ENCODE measurements around the gene BGN.
A peak's percentile ranks its signal among the peaks of the same experiment; 100 is the strongest.

Gene BGN

DNA sequence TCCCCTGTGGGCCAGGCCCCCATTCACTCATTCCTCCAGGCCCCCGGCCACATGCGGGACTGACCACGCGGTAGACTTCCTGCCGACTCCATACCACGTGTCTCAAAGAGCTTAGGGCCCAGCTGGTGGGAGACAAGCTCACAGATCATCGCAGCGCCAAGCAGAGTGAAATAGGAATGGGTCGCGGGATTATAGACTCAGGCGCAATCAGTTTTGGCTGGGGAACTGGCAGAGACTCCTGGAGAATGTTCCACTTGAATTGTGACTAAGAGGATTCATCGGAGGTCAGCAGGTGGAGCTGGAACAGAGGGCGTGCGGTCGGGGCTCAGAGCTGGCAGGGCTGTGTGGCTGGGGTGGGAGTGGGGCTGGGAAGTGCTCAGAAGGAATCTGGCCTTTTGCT is 38.3 kb downstream of the BGN start:
- no peak for DNase-seq

- DNase-seq: no peak
Observed at GRCh38 chrX:153537080-153537479, 42.3 kb downstream of the BGN start.

DNA sequence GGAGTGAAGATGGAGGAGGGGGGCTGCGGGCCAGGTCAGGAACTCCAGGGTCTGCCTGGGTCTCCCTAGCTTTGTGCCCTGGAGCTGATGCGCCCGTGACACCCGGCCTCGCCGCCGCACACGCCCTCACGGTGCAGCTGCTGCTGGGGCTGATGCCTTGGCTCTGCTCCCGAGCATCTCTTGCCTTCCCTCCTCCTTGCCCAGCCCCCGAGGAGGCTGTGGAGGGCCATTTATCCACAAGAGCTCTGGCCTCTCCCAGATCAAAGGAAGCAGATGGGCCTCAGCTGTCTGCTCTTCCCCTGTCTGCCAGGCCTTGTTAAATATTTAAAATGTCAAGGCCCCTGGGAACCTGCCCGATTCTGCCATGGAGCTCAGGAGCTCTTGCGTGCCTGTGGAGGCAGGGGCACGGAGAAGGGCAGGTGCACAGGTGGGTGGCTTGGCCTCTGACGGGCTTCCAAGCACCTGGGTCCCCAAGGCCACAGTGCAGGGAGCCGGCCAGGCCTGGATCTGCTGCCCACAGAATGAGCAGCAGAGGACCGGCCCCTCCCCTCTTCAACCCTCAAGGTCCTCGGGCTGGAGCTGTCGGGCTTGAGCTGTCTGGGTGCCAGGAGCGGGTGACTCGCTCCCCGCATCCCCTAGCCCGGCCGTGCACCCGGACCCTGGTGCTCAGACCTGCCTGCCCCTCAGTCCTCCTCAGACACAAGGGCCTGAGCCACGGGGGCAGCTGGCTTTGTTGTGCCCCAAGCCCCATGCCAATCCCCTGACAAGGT is 42.9 kb downstream of the BGN start:
- no peak for DNase-seq

DNA sequence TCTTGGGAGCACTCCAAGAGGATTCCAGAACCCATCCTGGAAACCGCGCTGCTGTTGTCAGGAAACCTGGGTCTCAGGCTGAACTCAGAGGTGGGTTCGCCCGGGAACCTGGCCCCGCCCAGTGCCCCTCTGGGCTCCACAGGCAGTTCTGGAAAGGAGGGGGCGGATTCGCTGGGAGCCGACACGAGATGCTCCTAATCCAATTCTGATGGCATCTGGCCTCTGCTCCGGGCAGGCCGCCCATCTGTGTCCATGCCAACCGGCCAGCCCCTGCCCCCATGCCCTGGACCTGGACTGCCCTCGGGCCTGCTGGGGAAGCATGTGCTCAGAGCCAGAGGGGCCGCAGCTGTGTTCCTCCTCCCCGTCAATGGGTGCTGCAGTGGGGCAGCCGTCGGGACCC is 43.6 kb downstream of the BGN start:
- no peak for DNase-seq

GRCh38 chrX:153539171-153539978 is 44.6 kb downstream of the BGN start:
- peak; percentile 57 for DNase-seq

DNA sequence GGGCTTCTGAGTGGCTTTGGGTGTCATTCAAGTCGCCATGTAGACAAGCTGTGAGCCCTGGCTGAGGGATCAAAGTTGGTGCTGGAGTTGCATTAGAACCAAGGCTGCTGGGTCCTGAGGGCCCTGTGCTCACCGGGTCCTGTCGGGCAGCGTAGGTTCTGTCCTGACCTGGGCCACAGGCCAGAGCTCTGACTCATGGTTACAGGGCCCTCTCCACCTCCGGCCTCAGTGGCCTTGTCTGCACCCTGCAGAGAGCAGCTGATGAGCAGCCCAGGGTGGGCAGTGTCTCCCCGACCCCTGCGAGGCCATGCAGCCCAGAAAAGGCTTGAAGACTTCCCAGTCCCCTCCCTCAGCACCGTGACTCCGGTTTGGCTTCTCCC is 45.2 kb downstream of the BGN start:
- DNase-seq: no peak

DNA sequence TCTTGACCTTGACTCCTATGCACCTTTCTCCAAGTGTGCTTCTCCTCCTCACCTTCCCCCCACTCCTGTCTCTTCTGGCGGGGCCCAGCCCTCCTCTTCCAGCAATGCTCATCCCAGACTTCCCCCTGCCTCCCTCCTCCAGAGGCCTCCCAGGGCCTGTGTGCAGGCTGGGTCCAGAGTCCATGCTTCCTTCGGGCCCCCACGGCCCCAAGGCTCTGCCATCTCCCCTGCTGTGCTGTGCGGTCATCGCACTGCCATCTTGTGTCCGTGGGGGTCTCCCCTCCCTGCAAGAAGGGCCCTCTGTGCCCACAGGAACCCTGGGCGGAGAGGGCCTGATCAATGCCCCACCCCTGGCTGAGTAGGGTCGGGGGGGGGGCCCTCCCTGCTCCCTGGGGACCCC is 49.9 kb downstream of the BGN start:
- DNase-seq: no peak

- no peak for DNase-seq
Observed at GRCh38 chrX:153546386-153546785, 51.6 kb downstream of the BGN start.

DNA sequence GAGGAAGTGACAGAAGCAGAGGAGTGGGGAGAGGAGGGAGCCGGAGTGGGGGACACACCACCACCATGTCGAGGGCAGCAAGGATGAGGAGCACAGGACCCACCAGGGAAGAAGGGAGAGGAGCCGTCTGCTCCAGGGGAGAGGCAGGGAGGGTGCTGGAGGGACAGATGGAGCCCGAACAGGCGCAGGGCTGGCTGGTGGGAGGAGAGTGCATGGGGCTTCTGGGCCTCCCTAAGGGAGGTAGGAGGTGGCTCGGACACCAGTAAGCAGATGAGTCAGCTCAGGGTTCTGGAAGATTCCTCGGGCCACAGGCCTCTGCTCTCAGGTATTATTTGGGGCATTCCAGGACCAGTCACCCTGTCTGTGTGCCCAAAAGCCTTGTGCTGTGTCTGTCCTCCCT is 52.4 kb downstream of the BGN start:
- DNase-seq: no peak

DNA sequence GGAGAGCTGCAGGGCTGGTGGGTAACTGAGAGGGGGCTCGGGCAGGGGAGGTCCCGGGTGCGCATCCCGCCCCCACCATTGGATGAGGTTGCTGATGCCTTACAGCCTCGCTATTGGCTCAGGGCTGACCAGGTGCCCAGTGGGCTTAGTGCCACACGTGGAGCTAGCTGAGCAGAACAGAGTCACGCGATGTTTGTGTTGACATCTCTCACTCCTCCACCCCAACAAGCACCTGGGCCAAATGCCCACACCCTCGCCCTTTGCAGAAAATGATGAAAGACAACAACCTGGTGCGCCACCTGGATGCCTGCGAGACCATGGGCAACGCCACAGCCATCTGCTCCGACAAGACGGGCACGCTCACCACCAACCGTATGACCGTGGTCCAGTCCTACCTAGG is 54.5 kb downstream of the BGN start:
- DNase-seq: no peak

DNA sequence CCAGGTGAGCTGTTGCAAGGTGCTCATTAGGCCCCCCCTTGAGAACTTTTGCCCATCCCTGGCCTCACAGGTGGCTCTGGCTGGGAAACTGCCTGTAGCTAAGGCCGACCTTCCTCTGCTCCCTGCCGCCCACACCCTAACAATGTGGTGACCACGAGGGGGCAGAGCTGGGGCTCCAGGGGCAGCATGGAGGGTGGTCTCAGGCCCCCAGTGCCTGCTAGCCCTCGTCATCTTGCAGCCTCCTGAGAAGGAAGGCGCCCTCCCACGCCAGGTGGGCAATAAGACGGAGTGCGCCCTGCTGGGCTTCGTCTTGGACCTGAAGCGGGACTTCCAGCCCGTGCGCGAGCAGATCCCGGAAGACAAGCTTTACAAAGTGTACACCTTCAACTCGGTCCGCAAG is 55.0 kb downstream of the BGN start:
- DNase-seq: no peak

DNA sequence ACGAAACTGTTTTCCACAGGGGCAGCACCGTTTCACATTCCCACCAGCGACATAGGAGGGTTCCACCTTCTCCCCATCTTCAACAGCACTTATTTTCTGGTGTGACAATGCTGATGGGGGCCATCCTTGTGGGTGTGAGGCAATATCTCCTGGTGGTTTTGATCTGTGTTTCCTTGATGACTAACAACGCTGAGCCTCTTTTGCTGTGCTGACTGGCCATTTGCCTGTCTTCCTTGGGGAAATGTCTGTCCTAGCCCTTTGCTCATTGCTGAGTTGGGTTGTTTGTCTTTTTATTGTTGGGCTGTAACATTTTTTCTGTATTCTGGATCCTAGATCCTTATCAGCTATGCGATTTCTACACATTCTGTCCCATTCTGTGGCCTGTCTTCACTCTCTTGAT is 56.4 kb downstream of the BGN start:
- no peak for DNase-seq

- peak; percentile 61 for DNase-seq
Observed at GRCh38 chrX:153554519-153555167, 59.9 kb downstream of the BGN start.

GRCh38 chrX:153556767-153557166 is 62.0 kb downstream of the BGN start:
- no peak for DNase-seq

- no peak for DNase-seq
Observed at GRCh38 chrX:153557618-153558355, 63.0 kb downstream of the BGN start.
